Stimulated activated CD8-positive, alpha-beta memory T cell treated with anti-CD3 and anti-CD28 coated beads, Interleukin-7, amount 100 ng/mL, for 1 hour (primary cell): ENCODE measurements around the gene POLR2F.

ENCODE experiments used
- DNase-seq, 2 donors: peaks; one replicate each; pipeline ENCODE4 v3.0.0-alpha.2; 2020; ENCODE audit warnings: low read depth in 2 of 2

Gene POLR2F

DNA sequence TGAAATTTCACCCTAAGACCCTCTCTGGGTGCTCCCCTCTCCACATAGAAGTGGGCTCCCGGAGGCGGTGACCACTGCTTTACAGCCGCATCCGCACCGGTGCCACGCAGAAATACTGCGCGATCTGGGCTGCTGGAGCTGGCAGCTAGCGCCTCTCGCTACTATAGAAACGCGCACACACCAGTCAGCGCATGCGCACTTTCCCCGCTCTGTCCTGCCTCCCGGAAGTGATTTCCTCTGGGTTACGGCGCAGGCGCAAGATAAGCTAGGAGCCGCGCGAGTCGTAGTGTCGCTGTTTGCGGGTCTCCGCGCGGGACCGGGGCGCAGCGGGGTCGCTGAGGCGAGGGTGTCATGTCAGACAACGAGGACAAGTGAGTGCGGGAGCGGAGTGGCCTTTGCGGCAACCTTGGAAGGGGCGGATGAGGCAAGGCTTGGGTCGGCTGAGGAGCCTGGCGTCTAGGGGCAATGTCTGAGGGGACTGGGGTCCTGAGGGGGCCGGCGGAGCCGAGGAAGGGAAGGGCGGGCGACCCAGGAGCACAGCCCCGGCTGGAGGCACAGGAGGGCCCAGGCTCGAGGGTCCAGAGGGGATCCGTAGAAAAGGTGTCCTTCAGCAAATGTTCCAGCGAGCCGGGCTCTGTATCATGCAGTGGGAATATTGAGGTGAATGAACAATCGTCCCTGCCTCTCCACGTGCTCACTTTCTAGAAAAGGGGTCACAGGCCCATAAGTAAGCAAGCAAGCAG, at the start of gene POLR2F, which contains the start of gene C22orf23:
TSS of gene POLR2F (plus strand) at position 263 of the 743 bp plus-strand sequence. CDS start at position 352, 89 bp downstream.
TSS of gene C22orf23 (minus strand) at position 165 of the 743 bp plus-strand sequence. CDS start 452 bp downstream, outside the sequence.
- peak; percentile 89 to 93 for DNase-seq

DNA sequence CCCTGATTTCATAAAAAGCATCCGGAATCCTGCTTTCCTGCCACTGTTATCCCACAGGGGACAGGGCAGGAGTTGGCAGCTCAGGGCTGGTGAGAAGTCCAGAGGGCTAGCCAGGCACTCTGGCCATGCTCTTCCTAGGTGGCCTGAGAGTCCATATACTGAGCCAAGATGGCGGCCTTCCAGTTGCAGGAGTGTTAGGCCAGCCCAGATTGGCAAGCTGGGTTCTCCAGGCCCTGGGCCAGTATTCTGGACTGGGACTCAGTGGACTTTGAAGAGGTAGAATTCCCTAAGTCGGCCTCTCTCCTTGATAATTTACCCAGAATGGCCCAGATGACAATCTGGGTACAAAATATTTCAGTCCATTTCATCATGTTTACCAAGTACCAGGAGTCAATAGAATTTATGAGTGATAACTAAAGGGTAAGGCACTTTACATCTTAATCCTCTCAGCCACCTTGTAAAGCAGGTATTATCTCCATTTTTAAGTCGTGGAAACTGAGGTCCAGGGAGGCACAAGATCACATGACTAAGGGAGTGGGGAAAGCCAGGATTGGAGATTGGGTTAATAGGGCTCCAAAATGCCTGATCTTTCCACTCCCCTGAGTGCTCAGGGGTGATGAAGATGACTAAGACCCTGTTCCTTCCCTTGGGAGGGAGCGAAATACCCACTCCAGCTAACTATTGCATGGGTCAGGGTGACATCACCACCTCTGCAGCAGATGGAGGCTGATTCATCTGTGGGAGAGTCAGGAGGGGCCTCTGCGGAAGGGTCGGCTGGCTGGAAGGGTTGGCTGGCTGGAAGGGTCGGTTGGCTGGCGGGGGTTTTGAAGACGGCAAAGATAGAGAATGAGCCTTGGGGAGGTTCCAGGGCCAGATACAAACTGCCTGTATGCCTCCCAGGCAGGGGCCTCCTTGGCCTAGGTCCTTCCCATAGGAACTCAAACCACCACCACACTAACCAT, 48.6 kb upstream of the POLR2F start:
- no peak for DNase-seq

DNA sequence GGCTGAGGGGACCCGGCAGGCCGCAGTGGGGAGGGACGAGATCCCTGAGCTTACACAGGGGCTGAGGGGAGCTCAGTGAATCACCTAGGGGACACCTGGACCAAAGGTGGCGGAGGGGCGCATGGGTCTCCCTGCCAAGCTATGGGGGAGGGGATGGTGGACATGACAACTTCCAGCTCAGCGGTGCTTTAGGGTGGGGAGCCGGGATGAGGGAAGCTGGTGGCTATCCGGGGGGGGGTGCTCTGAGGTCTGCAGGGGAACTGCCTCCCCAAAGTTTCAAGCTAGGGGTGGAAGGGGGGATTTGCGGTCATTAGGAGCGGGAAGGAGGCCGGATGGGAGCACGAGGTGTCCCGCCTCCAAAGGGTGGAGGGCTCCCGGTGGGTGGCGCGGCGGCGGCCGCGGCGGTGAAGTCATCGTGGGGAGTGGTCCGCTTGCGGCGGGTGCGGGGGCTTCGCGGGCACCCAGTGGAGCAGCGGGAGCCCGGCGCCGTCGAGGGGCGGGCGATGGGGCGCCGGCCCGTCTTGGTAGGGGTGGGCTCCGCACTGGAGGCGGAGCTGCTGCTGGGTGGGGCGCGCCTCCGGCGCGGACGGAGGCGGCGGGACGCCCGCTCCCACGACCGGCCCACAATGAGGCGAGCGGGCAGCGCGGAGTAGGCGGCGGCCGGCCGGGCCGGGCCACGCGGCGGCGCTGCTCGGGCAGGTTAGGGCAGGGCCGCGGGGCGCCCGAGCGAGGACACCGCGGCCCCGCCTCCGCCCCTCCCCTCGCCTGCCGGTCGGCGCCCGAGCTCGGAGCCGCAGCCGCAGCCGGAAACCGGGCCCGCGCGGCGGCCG, 47.8 kb upstream of the POLR2F start, which contains the start of gene MICALL1:
TSS of gene MICALL1 (plus strand) at position 764 of the 830 bp plus-strand sequence. CDS start 126 bp downstream, outside the sequence.
- DNase-seq: peak; percentile 16 to 20

DNA sequence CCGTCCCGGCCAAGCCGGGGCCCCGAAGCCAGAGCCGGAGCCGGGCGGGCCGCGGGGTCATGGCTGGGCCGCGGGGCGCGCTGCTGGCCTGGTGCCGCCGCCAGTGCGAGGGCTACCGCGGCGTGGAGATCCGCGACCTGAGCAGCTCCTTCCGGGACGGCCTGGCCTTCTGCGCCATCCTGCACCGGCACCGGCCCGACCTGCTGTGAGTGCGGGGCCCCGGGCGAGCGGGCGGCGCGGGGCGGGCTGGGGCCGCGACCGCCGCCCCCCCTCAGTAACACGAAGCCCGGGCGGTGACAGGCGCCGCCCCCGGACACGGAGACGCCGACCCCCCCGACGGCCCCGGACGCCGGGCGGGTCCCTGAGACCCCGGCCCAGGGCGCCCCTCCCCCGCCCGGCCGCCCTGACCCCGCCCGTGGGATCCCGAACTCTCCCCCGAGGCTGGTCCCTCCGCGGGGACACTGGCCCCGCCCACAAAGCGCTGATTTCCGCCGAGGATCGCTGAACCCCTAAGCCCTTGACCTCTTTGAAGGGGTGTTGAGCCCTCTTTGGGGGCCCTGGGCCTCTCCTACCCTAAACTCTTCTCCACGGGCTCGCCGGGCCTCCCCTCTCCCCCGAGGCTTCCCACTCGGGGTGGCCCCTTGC, 47.0 kb upstream of the POLR2F start:
- no peak for DNase-seq

DNA sequence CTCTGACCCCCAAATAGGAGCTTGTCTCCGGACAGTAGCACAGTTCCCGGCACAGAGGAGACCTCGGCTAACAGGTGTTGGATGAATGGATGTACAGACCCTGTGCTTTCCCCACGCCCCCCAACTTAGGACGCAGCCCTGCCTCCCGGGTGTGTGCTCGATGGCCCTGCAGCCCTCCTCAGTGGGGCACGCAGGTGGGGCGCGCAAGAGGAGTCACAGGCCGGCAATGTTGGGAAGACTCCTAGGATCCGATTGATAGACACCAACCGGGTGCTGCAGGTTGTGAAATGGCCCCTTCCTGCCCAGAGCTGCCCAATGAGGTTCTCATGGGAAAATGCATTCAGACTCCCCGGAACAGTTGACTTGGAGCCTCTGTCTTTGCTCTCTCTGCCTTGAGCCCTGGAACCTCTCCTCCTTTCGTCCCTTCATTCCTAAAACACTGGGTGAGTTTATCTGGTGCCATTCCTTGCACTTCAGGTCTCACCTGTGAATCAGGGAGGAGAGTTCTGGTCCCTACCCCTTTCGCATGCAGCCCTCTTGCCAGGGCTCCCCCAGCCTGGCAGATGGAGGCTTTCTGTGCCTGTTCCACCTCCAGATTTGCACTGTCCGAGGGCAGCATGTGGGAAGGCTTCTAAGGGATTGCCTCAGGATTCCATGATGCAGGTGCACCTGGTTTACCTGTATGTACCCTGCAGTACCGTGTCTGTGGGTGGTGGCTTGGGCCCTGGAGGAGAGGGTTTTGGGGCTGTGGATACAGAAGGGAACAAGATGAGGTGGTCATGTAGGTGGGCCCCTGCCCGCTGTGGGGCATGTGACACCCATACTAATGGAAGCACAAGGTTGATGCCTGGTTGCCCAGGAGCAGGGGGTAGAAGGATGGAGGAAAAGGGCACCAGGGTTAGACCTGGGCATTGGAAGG, 46.2 kb upstream of the POLR2F start:
- no peak for DNase-seq

DNA sequence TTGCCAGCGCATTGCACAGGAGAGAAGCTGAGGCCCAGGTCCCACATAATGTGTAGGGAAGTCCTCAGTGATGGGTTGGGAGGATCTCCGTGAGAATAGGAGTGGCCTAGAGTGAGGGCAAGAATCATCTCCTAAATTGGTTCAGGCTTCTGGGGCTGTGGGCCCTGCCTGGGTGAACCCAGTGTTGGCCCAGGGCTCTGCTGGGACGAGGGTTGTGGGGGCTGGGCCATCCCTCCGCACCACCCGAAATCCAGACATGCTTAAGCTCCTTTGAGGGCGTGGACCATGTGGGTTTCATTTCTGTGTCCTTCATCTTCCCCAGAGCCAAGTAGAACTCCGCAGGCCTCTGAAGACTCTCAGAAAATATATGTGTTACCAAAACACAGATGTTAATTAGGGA, 43.7 kb upstream of the POLR2F start:
- no peak for DNase-seq

DNA sequence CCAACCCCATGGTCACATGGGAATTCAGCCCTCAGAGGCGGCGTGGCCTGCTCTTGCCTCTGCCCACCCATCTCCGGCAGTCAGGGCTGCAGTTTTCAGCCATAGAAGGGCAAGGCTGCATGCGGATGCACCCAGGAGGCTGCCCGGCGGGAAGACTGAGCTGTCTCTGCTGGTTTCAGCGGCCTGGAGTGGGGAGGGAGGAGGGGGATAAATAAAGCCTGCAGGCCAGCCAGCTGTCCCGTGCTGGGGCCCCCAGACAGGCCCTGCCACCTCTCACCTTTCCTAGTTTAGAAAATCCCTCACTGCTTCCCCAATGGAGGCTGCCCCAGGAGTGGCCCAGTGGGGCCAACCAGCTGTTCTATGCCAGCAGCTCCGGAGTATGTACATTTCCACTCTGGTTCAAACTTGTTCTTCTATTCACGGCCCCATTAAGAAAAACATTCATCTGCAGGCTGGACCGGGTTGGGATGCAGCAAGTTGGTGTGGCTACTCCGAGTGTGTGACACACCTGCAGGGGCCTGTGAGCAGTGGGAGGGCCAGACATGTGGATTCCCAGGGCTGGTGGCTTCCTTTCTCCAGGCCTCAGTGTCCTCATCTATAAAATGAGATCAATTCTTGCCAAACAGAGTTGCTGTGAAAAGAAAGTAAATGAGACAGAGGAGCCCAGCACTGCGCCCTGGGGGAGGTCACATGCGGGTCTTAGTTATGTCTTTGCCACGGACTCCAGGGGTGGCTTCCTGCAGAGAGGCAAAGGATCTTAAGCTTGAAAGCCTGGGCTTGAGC, 42.4 kb upstream of the POLR2F start:
- DNase-seq: no peak

DNA sequence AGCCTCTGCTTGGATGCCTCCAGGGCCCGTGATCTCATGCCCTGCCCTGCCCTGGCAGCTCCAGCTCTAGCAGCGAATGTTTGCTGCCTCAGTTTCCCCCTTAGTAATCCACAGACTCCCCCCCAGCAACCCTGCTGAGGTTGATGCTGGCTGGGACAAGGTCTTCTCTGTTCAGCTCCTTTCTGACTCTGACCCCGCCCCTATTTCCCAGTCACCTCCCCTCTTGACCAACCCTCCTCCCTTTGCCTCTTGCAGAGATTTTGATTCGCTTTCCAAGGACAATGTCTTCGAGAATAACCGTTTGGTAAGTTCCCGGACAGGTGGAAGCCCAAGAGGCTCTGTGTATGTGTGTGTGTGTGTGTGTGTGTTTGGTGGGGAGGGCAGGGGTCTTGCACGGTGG, 41.8 kb upstream of the POLR2F start:
- no peak for DNase-seq

DNA sequence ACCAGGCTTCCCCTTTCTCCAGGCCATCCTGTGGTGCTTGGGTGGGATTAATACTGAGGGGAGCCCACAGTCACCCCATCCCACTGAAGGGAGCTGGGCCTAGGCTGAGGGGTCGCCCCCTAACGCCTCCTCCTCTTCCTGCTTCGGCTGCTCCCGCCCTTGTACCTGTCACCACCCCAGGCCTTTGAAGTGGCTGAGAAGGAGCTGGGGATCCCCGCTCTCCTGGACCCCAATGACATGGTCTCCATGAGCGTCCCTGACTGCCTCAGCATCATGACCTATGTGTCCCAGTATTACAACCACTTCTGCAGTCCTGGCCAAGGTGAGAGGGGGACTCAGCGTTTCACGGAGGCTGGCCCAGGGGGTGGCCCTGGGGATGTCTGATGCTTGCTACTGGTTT, 41.3 kb upstream of the POLR2F start:
- no peak for DNase-seq

DNA sequence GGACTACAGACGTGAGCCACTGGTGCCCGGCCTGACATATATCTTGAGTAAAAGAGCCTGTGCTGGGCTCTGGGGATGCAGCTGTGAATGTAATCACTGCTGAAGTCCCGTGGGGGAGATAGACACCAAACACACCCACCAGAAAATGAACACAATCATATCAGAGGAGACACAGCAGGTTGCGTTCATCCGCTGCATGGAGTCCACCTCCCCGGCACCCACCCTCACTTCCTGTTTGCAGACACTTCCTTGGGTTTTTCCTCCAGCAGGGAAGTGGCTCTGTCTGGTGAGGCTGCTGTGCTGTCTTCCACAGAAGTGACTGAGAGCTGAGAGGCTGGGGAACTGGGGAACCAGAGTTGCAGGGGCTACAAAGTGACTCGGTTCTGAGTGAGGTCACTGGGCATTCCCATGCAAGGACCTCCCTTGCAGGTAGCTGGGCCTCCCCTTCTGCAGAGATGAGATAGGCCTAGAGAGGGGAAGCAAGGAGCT, 40.2 kb upstream of the POLR2F start:
- no peak for DNase-seq

DNA sequence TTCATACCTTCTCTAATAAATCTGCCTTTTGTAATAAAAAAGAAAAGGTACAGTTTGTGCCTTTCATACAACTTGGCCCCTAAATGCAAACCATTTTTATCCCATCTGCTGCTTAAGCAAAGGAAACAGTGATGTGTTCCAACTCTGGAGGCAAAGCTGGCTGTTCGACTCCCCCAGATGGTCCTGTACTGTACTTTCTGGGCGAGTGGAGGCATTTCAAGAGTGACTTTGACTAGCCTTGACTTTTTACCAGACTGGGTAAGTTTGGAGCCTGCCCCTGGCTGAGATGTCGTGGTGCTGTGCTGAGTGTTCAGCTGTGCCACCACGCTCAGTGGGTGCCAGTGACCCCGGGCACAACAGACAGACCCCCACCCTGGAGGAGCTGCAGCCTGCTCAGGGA, 37.2 kb upstream of the POLR2F start:
- DNase-seq: no peak

DNA sequence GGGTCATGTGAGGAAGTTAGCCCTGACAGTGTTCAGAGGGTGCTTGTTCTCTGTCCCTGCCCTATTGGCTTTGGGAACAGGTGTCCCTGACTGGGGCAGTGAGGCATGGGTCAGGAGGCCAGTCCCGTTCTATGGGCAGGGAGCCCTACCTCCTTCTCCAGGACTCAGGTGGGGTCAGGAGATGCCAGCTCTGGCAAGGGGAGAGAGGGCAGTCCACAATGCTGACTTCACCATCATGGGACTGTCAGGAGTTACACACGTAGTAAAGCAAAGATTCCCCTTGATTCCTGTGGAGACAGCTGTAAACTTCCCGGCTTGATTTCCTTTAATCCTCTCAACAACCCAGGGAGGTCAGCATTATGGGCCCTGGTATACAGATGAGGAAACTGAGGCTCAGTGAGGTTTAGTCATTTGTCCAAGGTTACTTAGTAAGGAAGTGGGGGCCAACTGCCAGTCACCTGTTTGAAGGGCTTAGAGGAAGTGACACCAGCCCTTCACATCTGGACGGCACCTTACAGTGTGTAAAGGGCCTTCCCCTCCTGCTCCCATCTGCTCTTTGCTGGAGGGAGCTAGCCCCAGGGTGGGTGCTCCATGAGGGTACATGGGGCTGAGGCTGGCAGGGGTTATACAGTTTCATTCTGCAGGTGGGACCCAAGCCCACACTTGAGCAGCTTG, 35.5 kb upstream of the POLR2F start:
- DNase-seq: no peak

DNA sequence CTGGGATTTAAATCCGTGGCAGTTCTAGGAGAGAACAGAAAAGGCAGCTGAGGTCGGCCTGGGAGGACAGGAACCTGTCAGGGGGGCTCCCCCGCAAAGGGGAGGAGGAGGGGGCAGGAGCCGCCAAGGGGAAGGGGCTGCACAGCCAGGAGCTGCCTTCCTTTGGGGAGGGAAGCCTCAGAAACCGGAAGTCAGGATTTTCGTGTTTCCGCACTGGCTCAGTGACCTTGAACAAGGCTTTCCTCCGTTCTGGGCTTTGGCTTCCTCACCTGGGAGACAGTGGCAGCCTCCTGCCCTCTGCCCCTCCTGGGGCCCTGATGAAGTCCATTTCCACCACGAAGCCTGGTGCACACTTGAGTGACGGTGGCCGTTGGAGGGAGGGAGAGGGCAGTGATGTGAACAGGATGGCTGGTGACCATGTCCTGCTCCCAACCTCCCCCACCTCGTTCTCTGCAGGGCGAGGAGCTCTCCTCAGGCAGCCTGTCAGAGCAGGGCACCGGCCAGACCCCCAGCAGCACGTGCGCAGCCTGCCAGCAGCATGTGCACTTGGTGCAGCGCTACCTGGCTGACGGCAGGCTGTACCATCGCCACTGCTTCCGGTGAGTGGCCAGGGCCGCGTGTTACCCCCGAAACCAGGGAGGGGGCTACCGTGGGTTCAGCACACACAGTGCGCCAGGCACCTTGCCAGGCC, 34.8 kb upstream of the POLR2F start:
- DNase-seq: no peak

DNA sequence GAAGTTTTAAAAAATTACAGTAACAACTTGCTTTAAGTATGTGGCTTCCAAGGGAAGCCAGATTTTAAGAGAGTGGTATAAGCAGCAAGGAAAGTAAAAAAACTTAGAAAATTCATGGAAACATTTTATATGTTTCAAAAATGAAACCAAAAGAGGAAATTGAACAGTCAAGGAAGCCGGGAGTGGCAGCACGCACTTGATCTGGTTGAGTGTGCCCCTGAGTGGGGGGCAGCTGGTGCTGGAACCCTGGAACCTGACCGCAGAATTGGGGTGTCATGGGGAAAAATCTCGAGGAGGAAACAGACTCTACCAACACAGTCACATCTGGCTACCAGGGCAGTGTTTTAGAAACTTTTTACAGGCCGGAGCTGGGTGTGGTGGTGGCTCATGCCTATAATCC, 33.4 kb upstream of the POLR2F start:
- no peak for DNase-seq

DNA sequence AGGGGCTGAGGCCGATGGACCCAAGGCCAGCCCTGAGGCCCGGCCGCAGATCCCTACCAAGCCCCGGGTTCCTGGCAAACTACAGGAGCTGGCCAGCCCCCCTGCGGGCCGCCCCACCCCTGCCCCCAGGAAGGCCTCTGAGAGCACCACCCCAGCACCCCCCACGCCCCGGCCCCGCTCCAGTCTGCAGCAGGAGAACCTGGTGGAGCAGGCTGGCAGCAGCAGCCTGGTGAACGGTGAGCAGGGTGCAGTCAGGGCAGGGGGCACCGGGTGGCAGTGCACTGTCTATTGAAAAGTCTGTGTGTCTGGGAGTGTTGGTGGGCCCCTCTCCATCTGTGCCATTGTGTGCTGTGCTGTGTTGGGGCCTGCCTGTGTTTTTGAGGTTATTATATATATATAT, 31.3 kb upstream of the POLR2F start:
- no peak for DNase-seq

DNA sequence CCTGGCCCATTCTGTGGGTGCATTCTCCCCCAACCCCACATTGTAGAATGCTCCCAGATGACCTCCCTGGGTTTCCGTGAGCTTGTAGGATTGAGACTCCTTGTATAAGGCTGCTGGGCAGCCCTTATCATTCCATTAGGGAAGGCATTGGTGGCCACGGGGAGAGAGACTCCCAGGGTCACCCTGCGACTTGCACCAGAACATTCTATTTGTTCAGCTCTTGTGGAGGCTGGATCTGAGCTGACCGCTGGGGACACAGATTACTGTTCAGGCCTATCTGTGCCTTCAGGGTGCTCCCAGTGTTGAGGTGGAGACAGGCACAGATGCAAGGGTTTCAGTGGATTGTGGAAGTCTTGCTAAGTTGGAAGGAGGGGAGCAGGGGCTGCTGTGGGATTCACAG, 29.6 kb upstream of the POLR2F start:
- DNase-seq: no peak

DNA sequence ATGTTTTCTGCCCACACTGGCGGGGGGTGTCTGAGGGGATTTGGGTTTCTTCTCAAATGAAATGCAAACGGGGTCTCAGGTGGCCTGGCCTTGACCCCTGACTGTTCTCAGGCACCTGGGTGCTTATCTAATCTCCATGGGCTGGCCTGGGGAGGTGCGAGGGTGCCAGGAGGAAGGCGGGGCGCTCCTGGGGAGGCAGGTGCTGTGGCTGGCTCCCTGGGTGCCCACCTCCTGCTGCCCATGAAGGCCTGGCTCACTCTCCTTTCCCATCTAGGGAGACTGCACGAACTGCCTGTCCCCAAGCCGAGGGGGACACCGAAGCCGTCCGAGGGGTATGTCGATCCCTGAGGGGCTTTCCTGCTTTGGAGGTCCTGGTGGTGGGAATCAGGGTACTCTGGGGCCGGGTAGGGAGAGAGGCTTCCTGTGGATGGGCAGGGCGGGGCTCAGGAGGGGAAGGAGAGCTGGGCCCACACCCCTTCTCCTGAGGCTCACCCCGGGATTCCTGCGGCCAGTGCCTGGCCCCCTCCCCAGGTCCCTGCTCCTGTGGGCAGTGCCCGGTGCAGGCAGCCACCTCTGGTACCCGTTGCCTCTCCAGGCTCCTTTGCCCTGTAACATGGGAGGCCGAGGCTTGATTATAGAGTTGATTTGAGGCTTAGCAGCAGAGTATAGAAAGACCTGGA, 29.0 kb upstream of the POLR2F start:
- no peak for DNase-seq
